Measurements from ENCODE around the gene ALCAM.

Gene ALCAM

GRCh38 chr3:105504440-105504951, 137.8 kb downstream of the ALCAM start:
- no peak for TF ChIP-seq CTCF (IDR thresholded peaks at IDR 0.05)

GRCh38 chr3:105505170-105505569, 138.5 kb downstream of the ALCAM start:
- TF ChIP-seq CTCF (IDR thresholded peaks at IDR 0.05), result no peak

GRCh38 chr3:105511031-105511430, 144.3 kb downstream of the ALCAM start:
- no peak for TF ChIP-seq CTCF (IDR thresholded peaks at IDR 0.05)

- TF ChIP-seq CTCF (IDR thresholded peaks at IDR 0.05), result no peak
These were observed 145.4 kb downstream of the ALCAM start for GRCh38 chr3:105512061-105512460.

- no peak for TF ChIP-seq CTCF (IDR thresholded peaks at IDR 0.05)
These were observed 146.3 kb downstream of the ALCAM start for GRCh38 chr3:105513042-105513441.

GRCh38 chr3:105513886-105514285, 147.2 kb downstream of the ALCAM start:
- TF ChIP-seq CTCF (IDR thresholded peaks at IDR 0.05), result no peak

GRCh38 chr3:105515372-105515771, 148.7 kb downstream of the ALCAM start:
- no peak for TF ChIP-seq CTCF (IDR thresholded peaks at IDR 0.05)

GRCh38 chr3:105516972-105517371, 150.3 kb downstream of the ALCAM start:
- no peak for TF ChIP-seq CTCF (IDR thresholded peaks at IDR 0.05)
